OCI-LY7 (cell line): ENCODE results near the gene MPZL2. TPM values are rescaled to one million over a fixed set of nuclear protein-coding genes. Genes with fewer than 3 reads are reported as not detected.

Source experiments
- BruUV-seq: library from RNA; stranded (reverse); fragments of 400-500 nt; replicated peaks from 2 replicates; lab custom pipeline; 2021; lab: Mats Ljungman, UMichigan
- CTCF ChIA-PET: fragments of 300-600 bp; sonication (Branson Sonifier 250); formaldehyde crosslinking; loops from one replicate; lab custom pipeline; 2022; ENCODE audit warnings: antibody characterized with exemption; ENCODE audit not compliant: unreplicated experiment; lab: Charles Lee
- POLR2A ChIA-PET: fragments of 300-600 bp; sonication (Branson Sonifier 250); formaldehyde crosslinking; loops from one replicate; lab custom pipeline; 2022; ENCODE audit warnings: antibody characterized with exemption; lab: Charles Lee
- DNase-seq: peaks from one replicate; pipeline ENCODE4 v3.0.0-alpha.2; 2015; ENCODE audit warnings: low spot score
- H2AFZ ChIP-seq: fragments of 200-600 bp; sonication (generic), shearing (Covaris generic); 2 replicates; pipeline ENCODE4 v1.6.1; 2014; ENCODE audit warnings: mild to moderate bottlenecking, antibody characterized with exemption, low read length, moderate library complexity
- H3K27ac ChIP-seq: fragments of 200-600 bp; sonication (generic); 2 replicates; pipeline ENCODE4 v1.5.1; 2014; ENCODE audit warnings: mixed run types, low read depth, mild to moderate bottlenecking, moderate library complexity, low read length, inconsistent platforms; ENCODE audit not compliant: poor library complexity, severe bottlenecking
- H3K36me3 ChIP-seq: fragments of 200-600 bp; sonication (generic); 2 replicates; pipeline ENCODE4 v1.6.1; 2014; ENCODE audit warnings: mild to moderate bottlenecking, antibody characterized with exemption, low read length, moderate library complexity, mixed read lengths; ENCODE audit not compliant: insufficient read depth
- H3K4me1 ChIP-seq: fragments of 200-600 bp; sonication (generic); 2 replicates; pipeline ENCODE4 v1.5.1; 2014; ENCODE audit warnings: mild to moderate bottlenecking, low read length; ENCODE audit not compliant: insufficient read depth, poor library complexity, severe bottlenecking
- H3K4me2 ChIP-seq: fragments of 200-600 bp; sonication (generic); 2 replicates; pipeline ENCODE4 v1.6.1; 2014; ENCODE audit warnings: mild to moderate bottlenecking, low read length
- H3K4me3 ChIP-seq: fragments of 200-600 bp; sonication (generic); 2 replicates; pipeline ENCODE4 v1.5.1; 2014; ENCODE audit warnings: mild to moderate bottlenecking, low read depth, low read length; ENCODE audit not compliant: poor library complexity, severe bottlenecking
- H3K79me2 ChIP-seq: fragments of 200-600 bp; sonication (generic); 2 replicates; pipeline ENCODE4 v1.6.1; 2016; ENCODE audit warnings: low read depth, mild to moderate bottlenecking, low read length, moderate library complexity, mixed read lengths; ENCODE audit not compliant: insufficient read depth
- H3K9me2 ChIP-seq: fragments of 200-600 bp; sonication (generic); 2 replicates; pipeline ENCODE4 v1.6.1; 2016; ENCODE audit warnings: mild to moderate bottlenecking, low read length, mixed read lengths; ENCODE audit not compliant: insufficient read depth
- H3K9me3 ChIP-seq: fragments of 200-600 bp; sonication (generic); 2 replicates; pipeline ENCODE4 v1.6.1; 2014; ENCODE audit warnings: mild to moderate bottlenecking, mixed run types, low read length, mixed read lengths
- H4K20me1 ChIP-seq: fragments of 200-600 bp; sonication (generic); 2 replicates; pipeline ENCODE4 v1.6.1; 2014; ENCODE audit warnings: mild to moderate bottlenecking, antibody characterized with exemption, low read length, moderate library complexity, mixed read lengths; ENCODE audit not compliant: insufficient read depth
- EZH2phosphoT487 ChIP-seq: fragments of 200-600 bp; sonication (generic); IDR thresholded peaks from 2 replicates; pipeline ENCODE4 v1.6.1; 2018; ENCODE audit warnings: low read depth, borderline replicate concordance, mild to moderate bottlenecking, mixed run types, antibody characterized with exemption, low read length, moderate library complexity, mixed read lengths
- intact Hi-C: fragments of 100-400 bp; cut with micrococcal nuclease; formaldehyde crosslinking; loops from one replicate; pipeline ENCODE4 v1.10.0; 2022; ENCODE audit not compliant: unreplicated experiment
- total RNA-seq, 2 experiments: library from RNA; depleted of rRNA in 1 of 2; stranded (reverse); fragments of >200 nt in 1 of 2; shearing (Covaris generic) in 1 of 2; gene quantifications; 2 replicates each; pipeline ENCODE4 v1.2.3, GENCODE V29; 2014 to 2022
- TF ChIP-seq, protein P1 (sequence below): fragments of 200-600 bp; sonication (generic); conservative IDR thresholded peaks from 2 replicates; pipeline ENCODE4 v1.5.1; 2014; ENCODE audit warnings: mild to moderate bottlenecking, antibody characterized with exemption, low read length, moderate library complexity, mixed read lengths

Gene MPZL2
- total RNA-seq, 2 experiments from 2014 or later = not detected

DNA sequence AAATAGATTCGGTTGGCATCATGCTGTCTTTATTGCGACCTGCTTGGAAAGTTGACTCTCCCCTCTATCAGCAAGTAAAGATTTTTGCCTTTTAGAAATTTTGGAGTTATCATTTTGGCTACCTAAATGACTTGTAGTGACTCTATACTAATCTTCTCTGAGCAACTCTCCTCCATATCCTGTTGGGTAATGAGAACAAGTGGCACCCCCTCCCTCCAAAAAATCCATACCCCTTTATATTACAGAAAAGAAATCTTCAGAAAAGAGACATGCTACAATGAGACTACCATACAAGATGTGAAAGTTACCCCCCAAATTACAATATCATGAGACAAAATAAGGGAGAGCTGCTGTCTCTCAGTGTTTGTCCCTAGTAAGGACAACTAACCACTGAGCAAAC is 40.5 kb downstream of the MPZL2 start:
- Histone ChIP-seq H3K9me3 (no peaks in the 10 kb centered on the region), H3K27ac (no peak overlapping the region), H4K20me1 (no peaks in the 10 kb centered on the region), H3K4me1 (peaks cover 20% of the 10 kb centered on the region), H3K4me3 (no peak overlapping the region), H2AFZ (no peak overlapping the region), H3K36me3 (no peaks in the 10 kb centered on the region), H3K9me2 (no peaks in the 10 kb centered on the region), H3K4me2 (no peak overlapping the region), H3K79me2 (no peaks in the 10 kb centered on the region)
- intact Hi-C loops = no loop called here
- ChIA-PET POLR2A (interaction anchor here (1.0 to 1.4 kb wide), 2 partner anchors 9 to 24 kb away, joined by 4 to 13 read pairs; no protein-coding TSS in a partner anchor), CTCF (no interaction called here)
- DNase-seq = no peak
- TF ChIP-seq EZH2phosphoT487 = no peak
- TF ChIP-seq, protein P1, sequence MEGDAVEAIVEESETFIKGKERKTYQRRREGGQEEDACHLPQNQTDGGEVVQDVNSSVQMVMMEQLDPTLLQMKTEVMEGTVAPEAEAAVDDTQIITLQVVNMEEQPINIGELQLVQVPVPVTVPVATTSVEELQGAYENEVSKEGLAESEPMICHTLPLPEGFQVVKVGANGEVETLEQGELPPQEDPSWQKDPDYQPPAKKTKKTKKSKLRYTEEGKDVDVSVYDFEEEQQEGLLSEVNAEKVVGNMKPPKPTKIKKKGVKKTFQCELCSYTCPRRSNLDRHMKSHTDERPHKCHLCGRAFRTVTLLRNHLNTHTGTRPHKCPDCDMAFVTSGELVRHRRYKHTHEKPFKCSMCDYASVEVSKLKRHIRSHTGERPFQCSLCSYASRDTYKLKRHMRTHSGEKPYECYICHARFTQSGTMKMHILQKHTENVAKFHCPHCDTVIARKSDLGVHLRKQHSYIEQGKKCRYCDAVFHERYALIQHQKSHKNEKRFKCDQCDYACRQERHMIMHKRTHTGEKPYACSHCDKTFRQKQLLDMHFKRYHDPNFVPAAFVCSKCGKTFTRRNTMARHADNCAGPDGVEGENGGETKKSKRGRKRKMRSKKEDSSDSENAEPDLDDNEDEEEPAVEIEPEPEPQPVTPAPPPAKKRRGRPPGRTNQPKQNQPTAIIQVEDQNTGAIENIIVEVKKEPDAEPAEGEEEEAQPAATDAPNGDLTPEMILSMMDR = no peak
- BruUV-seq = no TSS peak

DNA sequence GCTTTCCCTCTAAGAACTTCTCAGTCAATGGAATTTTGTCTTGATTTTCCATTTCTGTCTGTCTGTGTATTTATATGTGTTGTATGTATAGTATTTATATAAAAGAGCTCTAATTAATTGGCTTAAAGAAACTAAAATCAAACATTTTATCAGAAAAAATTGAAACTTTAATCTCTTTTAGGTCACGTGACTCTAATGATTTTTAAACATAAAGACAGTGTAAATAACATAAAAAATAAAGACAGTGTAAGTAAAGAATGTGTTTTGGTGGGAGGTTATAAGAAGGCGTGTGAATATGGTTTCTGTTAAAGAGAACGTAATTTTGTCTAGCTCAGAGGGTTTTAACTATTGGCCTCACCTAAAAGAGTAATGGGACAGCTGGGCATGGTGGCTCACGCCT is 41.7 kb downstream of the MPZL2 start:
- Histone ChIP-seq H3K9me2 (no peaks in the 10 kb centered on the region), H3K4me1 (peaks cover 9% of the 10 kb centered on the region), H3K9me3 (no peaks in the 10 kb centered on the region), H3K4me3 (no peak overlapping the region), H4K20me1 (no peaks in the 10 kb centered on the region), H2AFZ (no peak overlapping the region), H3K27ac (no peak overlapping the region), H3K36me3 (no peaks in the 10 kb centered on the region), H3K4me2 (no peak overlapping the region), H3K79me2 (no peaks in the 10 kb centered on the region)
- TF ChIP-seq, protein P1 = no peak
- TF ChIP-seq EZH2phosphoT487 = no peak
- intact Hi-C loops = no loop called here
- no peak for DNase-seq
- no TSS peak for BruUV-seq
- ChIA-PET CTCF (no interaction called here), POLR2A (interaction anchor here (1.0 kb wide), 1 partner anchor 8 kb away, joined by 3 read pairs; no protein-coding TSS in a partner anchor)

DNA sequence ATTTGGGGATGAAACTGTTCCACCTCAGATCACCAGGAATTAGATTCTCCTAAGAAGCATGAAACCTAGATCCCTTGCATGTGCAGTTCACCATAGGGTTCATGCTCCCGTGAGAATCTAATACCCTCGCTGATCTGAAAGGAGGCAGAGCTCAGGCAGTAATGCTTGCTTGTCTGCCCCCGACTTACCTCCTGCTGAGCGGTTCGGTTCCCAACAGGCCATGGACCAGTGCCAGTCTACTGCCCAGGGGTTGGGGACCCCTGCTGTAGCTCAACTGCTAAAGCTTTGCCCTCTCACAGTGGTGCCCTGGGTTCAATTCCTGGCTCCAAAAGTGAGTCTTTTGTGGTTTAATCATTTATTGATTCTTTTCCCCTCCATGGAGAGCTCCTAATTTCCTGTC is 42.7 kb downstream of the MPZL2 start:
- no peak overlapping the region for H3K27ac ChIP-seq
- POLR2A ChIA-PET = no interaction called here
- H2AFZ ChIP-seq = no peak overlapping the region

More for the DNA sequence above, 42.7 kb downstream of the MPZL2 start:
- H3K9me3 ChIP-seq = no peaks in the 10 kb centered on the region
- no peak overlapping the region for H3K4me3 ChIP-seq
- TF ChIP-seq, protein P1 = no peak
- no peak for TF ChIP-seq EZH2phosphoT487
- peaks cover 15% of the 10 kb centered on the region for H3K4me1 ChIP-seq
- H4K20me1 ChIP-seq = no peaks in the 10 kb centered on the region
- H3K79me2 ChIP-seq = no peaks in the 10 kb centered on the region
- no peak overlapping the region for H3K4me2 ChIP-seq
- BruUV-seq = no TSS peak
- intact Hi-C loops = no loop called here
- H3K9me2 ChIP-seq = no peaks in the 10 kb centered on the region
- CTCF ChIA-PET = no interaction called here
- DNase-seq = no peak
- H3K36me3 ChIP-seq = no peaks in the 10 kb centered on the region
